Thoracic aorta (tissue), 2 donors: ENCODE measurements around the gene CENPB. TPM values are rescaled to one million over a fixed set of nuclear protein-coding genes. Genes with fewer than 3 reads are reported as not detected.
A peak's percentile ranks its signal among the peaks of the same experiment; 100 is the strongest.

Experiments
- ATAC-seq: fragments of 150-250 bp; one replicate; pipeline ENCODE4 v1.8.0; 2017; ENCODE audit warnings: low read depth; ENCODE audit not compliant: insufficient number of reproducible peaks, low FRiP score
- DNase-seq: peaks from one replicate; pipeline ENCODE4 v3.0.0-alpha.2; 2020; ENCODE audit warnings: low spot score
- H3K27ac ChIP-seq, 2 donors: fragments of 200-600 bp; sonication (generic); 1 replicate in 1 of 2; 2 replicates in 1 of 2; pipeline ENCODE4 v1.5.1; 2016; ENCODE audit warnings: mild to moderate bottlenecking in 2 of 2, moderate library complexity in 2 of 2
- H3K27me3 ChIP-seq: fragments of 200-600 bp; sonication (generic); replicated peaks from 2 replicates; pipeline ENCODE4 v1.6.0; 2016; ENCODE audit warnings: mild to moderate bottlenecking; ENCODE audit not compliant: insufficient read depth
- H3K36me3 ChIP-seq: fragments of 200-600 bp; sonication (generic); one replicate; pipeline ENCODE4 v1.5.1; 2016
- H3K4me1 ChIP-seq, 2 donors: fragments of 200-600 bp; sonication (generic); 1 replicate in 1 of 2; 2 replicates in 1 of 2; pipeline versions ENCODE4 v1.5.1 to v1.6.0; 2016; ENCODE audit warnings: low read depth in 2 of 2, mild to moderate bottlenecking in 1 of 2; ENCODE audit not compliant: control insufficient read depth in 1 of 2
- H3K4me3 ChIP-seq: fragments of 200-600 bp; sonication (generic); 2 replicates; pipeline ENCODE4 v1.5.1; 2016; ENCODE audit warnings: mild to moderate bottlenecking
- H3K9me3 ChIP-seq: fragments of 200-600 bp; sonication (generic); 2 replicates; pipeline ENCODE4 v1.5.1; 2016
- CTCF ChIP-seq: fragments of 200-600 bp; sonication (generic); IDR thresholded peaks from one replicate; pipeline ENCODE4 v1.5.1; 2019; ENCODE audit warnings: antibody characterized with exemption
- total RNA-seq, 2 donors: library from RNA; depleted of rRNA; stranded (reverse); fragments of >200 nt; gene quantifications; one replicate each; pipeline versions ENCODE4 v1.1.0 to v1.2.3, GENCODE V29; 2016

Gene CENPB
- total RNA-seq, 2 donors from 2014 or later = 97.2 to 114 TPM

GRCh38 chr20:3754276-3754630, 32.3 kb downstream of the CENPB start:
- H3K4me1 ChIP-seq = peaks cover 0 to 23% of the 10 kb centered on the region in 2 donors
- no peak for ATAC-seq
- no peak for TF ChIP-seq CTCF
- H3K36me3 ChIP-seq = no peaks in the 10 kb centered on the region
- DNase-seq = no peak
- no peak overlapping the region for H3K4me3 ChIP-seq
- H3K27me3 ChIP-seq = no peaks in the 10 kb centered on the region
- no peak overlapping the region for H3K27ac ChIP-seq
- H3K9me3 ChIP-seq = no peaks in the 10 kb centered on the region

- ATAC-seq = no peak
- DNase-seq = no peak
- TF ChIP-seq CTCF = no peak
- Histone ChIP-seq H3K27ac (no peak overlapping the region), H3K36me3 (no peaks in the 10 kb centered on the region), H3K4me1 (peaks cover 0 to 23% of the 10 kb centered on the region in 2 donors), H3K4me3 (no peak overlapping the region), H3K27me3 (no peaks in the 10 kb centered on the region), H3K9me3 (no peaks in the 10 kb centered on the region)
These were observed 32.9 kb downstream of the CENPB start for GRCh38 chr20:3753501-3754275.

- Histone ChIP-seq H3K9me3 (no peaks in the 10 kb centered on the region), H3K4me3 (no peak overlapping the region), H3K27ac (no peak overlapping the region), H3K27me3 (no peaks in the 10 kb centered on the region), H3K36me3 (no peaks in the 10 kb centered on the region), H3K4me1 (peaks cover 0 to 23% of the 10 kb centered on the region in 2 donors)
- peak; percentile 70 for TF ChIP-seq CTCF
- peak; percentile 25 for DNase-seq
- ATAC-seq = no peak
These were observed 33.4 kb downstream of the CENPB start for GRCh38 chr20:3753098-3753497.

GRCh38 chr20:3752386-3752759, 34.2 kb downstream of the CENPB start:
- Histone ChIP-seq H3K4me3 (peak overlapping the region; percentile 73), H3K9me3 (no peaks in the 10 kb centered on the region), H3K27ac (peak overlapping the region in 1 of 2 donors; percentile 15), H3K27me3 (no peaks in the 10 kb centered on the region), H3K4me1 (peaks cover 0 to 23% of the 10 kb centered on the region in 2 donors), H3K36me3 (no peaks in the 10 kb centered on the region)
- no peak for TF ChIP-seq CTCF
- DNase-seq (no peak), ATAC-seq (no peak)

GRCh38 chr20:3751675-3752385, 34.7 kb downstream of the CENPB start:
- Histone ChIP-seq H3K4me1 (peaks cover 0 to 23% of the 10 kb centered on the region in 2 donors), H3K36me3 (no peaks in the 10 kb centered on the region), H3K4me3 (peak overlapping the region; percentile 73), H3K27me3 (no peaks in the 10 kb centered on the region), H3K9me3 (no peaks in the 10 kb centered on the region), H3K27ac (no peak overlapping the region)
- no peak for TF ChIP-seq CTCF
- ATAC-seq = no peak
- DNase-seq = no peak
